KOPT-K1 (cell line): ENCODE measurements around the gene GREB1L.
"Not testable (repeated sequence)": the region's sequence is repeated elsewhere in the genome, so short reads cannot be mapped to it uniquely, and the experiment has no call there.

ENCODE experiments used
- H3K27ac ChIP-seq: fragments of 200-600 bp; sonication (generic); 2 replicates; pipeline ENCODE4 v1.5.1; 2016; ENCODE audit warnings: antibody characterized with exemption, mild to moderate bottlenecking, low read depth, low read length; ENCODE audit not compliant: poor library complexity, severe bottlenecking
- H3K36me3 ChIP-seq: fragments of 200-600 bp; sonication (generic); 2 replicates; pipeline ENCODE4 v1.5.1; 2017; ENCODE audit warnings: antibody characterized with exemption, mild to moderate bottlenecking, low read length, moderate library complexity; ENCODE audit not compliant: insufficient read depth
- H3K9me3 ChIP-seq: fragments of 200-600 bp; sonication (generic); 2 replicates; pipeline ENCODE4 v1.5.1; 2017; ENCODE audit warnings: antibody characterized with exemption, low read length, mild to moderate bottlenecking; ENCODE audit not compliant: insufficient read depth, poor library complexity, severe bottlenecking

The GREB1L gene

GRCh38 chr18:21277578-21277977, 35.5 kb downstream of the GREB1L start:
- no peaks in the 10 kb centered on the region for H3K9me3 ChIP-seq
- no peak overlapping the region for H3K27ac ChIP-seq
- H3K36me3 ChIP-seq: no peaks in the 10 kb centered on the region

GRCh38 chr18:21278218-21278617, 36.2 kb downstream of the GREB1L start:
- not testable (repeated sequence) for H3K36me3 ChIP-seq, H3K9me3 ChIP-seq, H3K27ac ChIP-seq

GRCh38 chr18:21281603-21282002, 39.6 kb downstream of the GREB1L start:
- H3K27ac ChIP-seq: no peak overlapping the region

GRCh38 chr18:21284540-21284939, 42.5 kb downstream of the GREB1L start:
- Histone ChIP-seq H3K27ac (no peak overlapping the region), H3K9me3 (no peaks in the 10 kb centered on the region), H3K36me3 (no peaks in the 10 kb centered on the region)

More at GRCh38 chr18:21281603-21282002, 39.6 kb downstream of the GREB1L start:
- H3K36me3 ChIP-seq: no peaks in the 10 kb centered on the region
- H3K9me3 ChIP-seq: no peaks in the 10 kb centered on the region

GRCh38 chr18:21289827-21290226, 47.8 kb downstream of the GREB1L start:
- Histone ChIP-seq H3K36me3 (no peaks in the 10 kb centered on the region), H3K9me3 (no peaks in the 10 kb centered on the region), H3K27ac (no peak overlapping the region)

- no peaks in the 10 kb centered on the region for H3K9me3 ChIP-seq
- no peaks in the 10 kb centered on the region for H3K36me3 ChIP-seq
- no peak overlapping the region for H3K27ac ChIP-seq
These were observed 49.1 kb downstream of the GREB1L start for GRCh38 chr18:21291106-21291505.

- Histone ChIP-seq H3K27ac (no peak overlapping the region), H3K36me3 (no peaks in the 10 kb centered on the region), H3K9me3 (no peaks in the 10 kb centered on the region)
These were observed 51.4 kb downstream of the GREB1L start for GRCh38 chr18:21293479-21293878.

GRCh38 chr18:21295101-21295500, 53.1 kb downstream of the GREB1L start:
- H3K9me3 ChIP-seq: no peaks in the 10 kb centered on the region
- H3K27ac ChIP-seq: no peak overlapping the region
- H3K36me3 ChIP-seq: no peaks in the 10 kb centered on the region

- no peak overlapping the region for H3K27ac ChIP-seq
- H3K36me3 ChIP-seq: no peaks in the 10 kb centered on the region
- H3K9me3 ChIP-seq: no peaks in the 10 kb centered on the region
These were observed 54.0 kb downstream of the GREB1L start for GRCh38 chr18:21296045-21296444.

GRCh38 chr18:21298351-21298750, 56.3 kb downstream of the GREB1L start:
- no peak overlapping the region for H3K27ac ChIP-seq
- H3K36me3 ChIP-seq: no peaks in the 10 kb centered on the region
- no peaks in the 10 kb centered on the region for H3K9me3 ChIP-seq

GRCh38 chr18:21300035-21300907, 58.2 kb downstream of the GREB1L start:
- H3K9me3 ChIP-seq: no peaks in the 10 kb centered on the region
- H3K27ac ChIP-seq: no peak overlapping the region
- H3K36me3 ChIP-seq: no peaks in the 10 kb centered on the region

- Histone ChIP-seq H3K27ac (no peak overlapping the region), H3K9me3 (no peaks in the 10 kb centered on the region), H3K36me3 (no peaks in the 10 kb centered on the region)
These were observed 58.8 kb downstream of the GREB1L start for GRCh38 chr18:21300908-21301200.

- no peaks in the 10 kb centered on the region for H3K9me3 ChIP-seq
- no peaks in the 10 kb centered on the region for H3K36me3 ChIP-seq
- no peak overlapping the region for H3K27ac ChIP-seq
These were observed 61.4 kb downstream of the GREB1L start for GRCh38 chr18:21303445-21303844.

- Histone ChIP-seq H3K36me3 (no peaks in the 10 kb centered on the region), H3K27ac (no peak overlapping the region), H3K9me3 (no peaks in the 10 kb centered on the region)
These were observed 61.9 kb downstream of the GREB1L start for GRCh38 chr18:21303895-21304294.

- H3K27ac ChIP-seq: no peak overlapping the region
- H3K36me3 ChIP-seq: no peaks in the 10 kb centered on the region
- H3K9me3 ChIP-seq: no peaks in the 10 kb centered on the region
These were observed 63.6 kb downstream of the GREB1L start for GRCh38 chr18:21305621-21306020.

GRCh38 chr18:21306368-21306767, 64.3 kb downstream of the GREB1L start:
- H3K36me3 ChIP-seq: no peaks in the 10 kb centered on the region
- H3K27ac ChIP-seq: no peak overlapping the region
- H3K9me3 ChIP-seq: no peaks in the 10 kb centered on the region
